GM18526 (cell line): ENCODE measurements around the gene PIK3R4.

Experiments
- POLR2A ChIP-seq: IDR thresholded peaks from 3 replicates; pipeline ENCODE4 v1.6.1; 2011; ENCODE audit not compliant: insufficient read length; ENCODE audit errors: extremely low read depth

The PIK3R4 gene

GRCh38 chr3:130746246-130747039, at the start of gene PIK3R4:
TSS of gene PIK3R4 (minus strand) at chr3:130746829. CDS start at chr3:130745218, 1,611 bp downstream.
- TF ChIP-seq POLR2A = peak; percentile 80

DNA sequence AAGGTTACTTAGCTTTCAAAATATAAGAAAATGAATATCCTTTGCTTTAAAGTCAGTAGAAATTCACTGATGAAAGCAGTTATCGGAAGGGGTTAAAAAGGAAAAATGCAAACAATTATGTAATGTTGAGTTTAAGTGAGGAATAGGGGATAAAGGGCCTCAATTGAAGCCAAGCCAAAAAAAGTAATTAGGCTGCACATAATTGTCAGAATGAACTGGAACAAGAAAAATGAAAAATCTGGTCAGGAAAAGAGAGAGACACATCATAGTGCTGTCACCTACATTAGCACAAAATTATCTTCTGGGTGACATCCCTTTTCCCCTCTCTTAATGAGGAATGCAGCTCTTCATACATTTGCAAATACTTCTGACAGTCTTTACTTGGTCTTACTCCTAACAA, 48.8 kb upstream of the PIK3R4 start:
- TF ChIP-seq POLR2A = no peak

DNA sequence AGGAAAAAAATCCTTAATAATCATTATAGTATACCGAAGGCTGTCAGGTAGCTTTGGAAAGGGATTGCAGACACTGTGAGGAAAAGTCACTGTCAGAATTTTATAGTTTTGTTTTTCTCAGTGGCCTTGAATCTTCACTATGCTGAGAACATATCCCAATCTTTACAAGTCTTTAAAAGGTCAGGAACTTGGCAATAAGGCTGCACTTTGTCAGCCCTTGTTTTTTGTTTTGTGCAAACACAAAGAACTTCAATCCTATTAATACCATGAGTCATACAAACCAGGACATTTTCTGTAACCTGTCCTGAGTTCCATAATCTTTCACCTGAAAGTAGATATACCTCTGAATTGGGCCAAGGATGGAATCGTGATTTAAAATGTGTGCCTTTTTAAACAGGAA, 45.6 kb upstream of the PIK3R4 start:
- no peak for TF ChIP-seq POLR2A

DNA sequence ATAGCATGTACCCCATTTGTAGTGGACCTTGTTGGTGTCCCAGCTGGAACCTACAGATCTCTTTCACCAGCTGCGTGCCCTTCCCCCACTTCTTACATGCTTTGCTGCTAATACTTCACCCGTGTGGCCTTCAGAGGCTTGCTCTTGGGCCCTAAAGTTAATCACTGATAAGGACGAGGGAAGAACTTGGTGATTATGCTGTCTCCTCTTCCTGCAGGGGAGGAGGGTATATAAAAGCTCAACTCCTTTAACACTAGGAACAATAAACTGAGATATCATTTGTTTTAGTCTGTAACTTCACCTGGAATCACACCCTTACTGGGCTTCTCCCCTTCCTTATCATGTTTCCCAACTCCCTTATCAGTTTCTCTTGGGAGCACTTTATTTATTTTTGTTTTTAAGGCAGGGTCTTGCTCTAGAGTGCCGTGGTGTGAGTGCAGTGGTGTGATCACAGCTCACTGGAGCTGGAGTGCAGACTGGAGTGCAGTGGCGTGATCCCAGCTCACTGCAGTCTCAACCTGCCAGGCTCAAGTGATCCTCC, 43.2 kb upstream of the PIK3R4 start:
- TF ChIP-seq POLR2A = no peak

GRCh38 chr3:130787422-130788068, 40.9 kb upstream of the PIK3R4 start:
- no peak for TF ChIP-seq POLR2A

GRCh38 chr3:130786306-130786705, 39.7 kb upstream of the PIK3R4 start:
- TF ChIP-seq POLR2A = no peak

GRCh38 chr3:130783629-130784028, 37.0 kb upstream of the PIK3R4 start:
- no peak for TF ChIP-seq POLR2A

- TF ChIP-seq POLR2A = no peak
Observed at GRCh38 chr3:130779486-130779885, 32.9 kb upstream of the PIK3R4 start.

DNA sequence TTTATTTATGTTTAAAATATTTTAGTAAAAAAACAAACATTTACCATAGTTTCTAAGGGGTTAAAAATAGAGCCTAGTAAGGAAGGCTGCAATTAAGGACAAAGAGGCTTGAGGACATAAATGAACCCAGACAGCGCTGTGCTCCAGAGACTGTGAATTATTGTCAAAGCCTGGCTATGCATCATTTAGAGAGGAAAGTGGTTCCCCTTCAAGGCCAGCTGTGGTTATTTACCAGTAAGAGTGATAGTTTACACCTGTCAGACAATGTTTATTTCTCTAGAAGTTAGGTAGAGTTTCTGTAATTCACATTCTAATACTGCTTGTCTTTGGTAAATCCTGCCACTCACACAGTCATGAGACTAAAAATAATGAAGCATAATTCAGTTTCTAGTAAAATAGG, 32.4 kb upstream of the PIK3R4 start:
- TF ChIP-seq POLR2A = no peak

DNA sequence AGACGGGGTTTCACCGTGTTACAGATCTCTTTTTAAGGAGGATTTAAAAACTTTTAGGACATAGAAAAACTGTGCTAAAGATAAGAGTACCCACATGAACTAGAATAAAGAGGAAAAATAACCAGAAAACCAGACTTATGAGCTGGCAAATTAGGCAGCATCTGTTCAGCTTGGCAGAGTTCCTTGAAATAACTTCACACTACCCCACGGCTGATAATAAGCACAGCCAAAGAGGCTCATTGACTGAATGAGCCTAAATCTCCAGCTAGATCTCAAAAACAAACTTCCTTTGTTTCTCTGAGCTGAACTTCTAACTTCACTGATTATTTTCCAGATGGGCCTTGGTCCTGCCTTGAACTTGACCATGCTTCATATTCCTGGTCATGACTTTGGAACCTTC, 26.7 kb upstream of the PIK3R4 start:
- no peak for TF ChIP-seq POLR2A

- no peak for TF ChIP-seq POLR2A
Observed at GRCh38 chr3:130772129-130772528, 25.5 kb upstream of the PIK3R4 start.

DNA sequence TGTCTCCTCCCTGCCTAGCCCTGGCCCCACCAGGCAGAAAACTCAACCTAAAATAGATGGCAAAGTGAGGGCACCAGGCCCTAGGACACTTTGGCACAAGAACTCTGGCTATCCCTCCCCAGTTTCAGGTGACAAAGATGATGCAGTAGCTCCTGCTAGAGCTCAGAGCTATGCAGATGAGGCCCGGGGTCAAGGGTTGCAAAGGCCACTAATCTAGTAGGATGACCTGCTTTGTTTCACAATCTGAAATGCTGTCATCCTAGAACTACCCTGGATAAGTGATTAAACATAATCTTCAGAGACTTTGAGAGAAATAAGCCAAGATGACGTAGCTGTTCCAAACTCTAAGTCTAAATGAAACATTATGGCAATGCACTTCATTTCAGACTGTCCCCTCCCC, 24.0 kb upstream of the PIK3R4 start:
- no peak for TF ChIP-seq POLR2A

DNA sequence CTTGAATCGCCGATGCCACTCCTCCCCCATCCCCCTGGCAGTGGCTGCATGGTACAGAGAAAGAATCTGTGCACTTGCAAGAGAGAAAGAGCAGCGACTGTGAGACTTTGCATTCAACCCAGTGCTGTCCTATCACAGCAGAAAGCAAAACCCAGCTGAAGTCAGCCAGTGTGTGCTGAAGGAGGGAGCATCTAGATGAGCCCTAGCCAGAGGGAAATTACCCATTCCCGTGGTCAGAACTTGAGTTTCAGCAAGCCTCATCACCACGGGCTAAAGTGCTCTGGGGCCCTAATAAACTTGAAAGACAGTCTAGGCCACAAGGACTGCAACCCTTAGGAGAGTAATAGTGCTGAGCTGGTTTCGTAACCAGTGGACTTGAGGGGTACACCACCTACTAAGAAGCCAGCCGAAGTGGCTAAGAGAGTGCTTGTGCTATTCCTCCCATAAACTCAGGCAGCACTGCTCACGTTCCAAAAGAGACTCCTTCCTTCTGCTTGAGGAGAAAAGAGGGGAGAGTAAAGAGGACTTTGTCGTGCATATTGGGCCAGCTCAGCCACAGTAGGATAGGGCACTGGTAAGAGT, 15.2 kb upstream of the PIK3R4 start:
- TF ChIP-seq POLR2A = no peak

DNA sequence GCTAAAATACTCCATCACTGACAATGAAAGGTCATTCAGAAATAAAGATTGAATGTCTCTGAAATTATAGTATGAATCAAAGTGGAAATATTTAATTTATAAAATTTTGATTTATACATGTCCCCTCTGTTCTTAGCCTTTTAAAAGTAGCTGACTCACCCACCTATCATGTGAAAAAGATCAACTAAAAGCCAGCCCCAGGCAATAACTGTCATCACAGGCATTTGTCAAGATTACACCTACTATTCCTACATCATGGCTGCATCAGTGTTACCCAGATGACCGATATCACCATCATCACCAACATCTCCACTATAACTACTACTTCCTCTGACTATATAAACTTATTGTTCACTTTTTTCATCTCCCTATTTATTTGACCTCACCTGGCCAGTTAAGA, 14.3 kb upstream of the PIK3R4 start:
- TF ChIP-seq POLR2A = no peak

- no peak for TF ChIP-seq POLR2A
Observed at GRCh38 chr3:130759692-130760338, 13.2 kb upstream of the PIK3R4 start.
